Stimulated activated memory B cell treated with anti-CD40 and anti-IgM and Interleukin-4, amounts not matched to agents 10 μg/mL and 1 μg/mL and 100 μg/mL, for 72 hours (primary cell): ENCODE measurements around the gene ALDH1A3.

Source experiments
- ATAC-seq: fragments of 150-1000 bp; cut with Tn5 transposase; 2 replicates; pipeline ENCODE4 v1.10.0; 2021
- H3K27ac Mint-ChIP-seq: one replicate; pipeline ENCODE4 v1.8.0; 2022; ENCODE audit warnings: mild to moderate bottlenecking, mixed read lengths
- H3K27me3 Mint-ChIP-seq: one replicate; pipeline ENCODE4 v1.8.0; 2022; ENCODE audit warnings: mixed read lengths
- H3K36me3 Mint-ChIP-seq: one replicate; pipeline ENCODE4 v1.8.0; 2022; ENCODE audit warnings: mixed read lengths
- H3K4me1 Mint-ChIP-seq: one replicate; pipeline ENCODE4 v1.8.0; 2022; ENCODE audit warnings: mixed read lengths
- H3K4me3 Mint-ChIP-seq: one replicate; pipeline ENCODE4 v1.8.0; 2022; ENCODE audit warnings: mild to moderate bottlenecking, moderate library complexity, mixed read lengths
- H3K9me3 Mint-ChIP-seq: one replicate; pipeline ENCODE4 v1.8.0; 2022; ENCODE audit warnings: mixed read lengths

Gene ALDH1A3

GRCh38 chr15:100958326-100959065 is 78.9 kb downstream of the ALDH1A3 start:
- no peaks in the 10 kb centered on the region for H3K27me3 Mint-ChIP-seq
- no peak for ATAC-seq
- no peaks in the 10 kb centered on the region for H3K9me3 Mint-ChIP-seq
- H3K36me3 Mint-ChIP-seq = peaks cover 35% of the 10 kb centered on the region
- peaks cover 52% of the 10 kb centered on the region for H3K4me1 Mint-ChIP-seq
- H3K27ac Mint-ChIP-seq = no peak overlapping the region
- H3K4me3 Mint-ChIP-seq = no peak overlapping the region

GRCh38 chr15:100959066-100960050 is 79.7 kb downstream of the ALDH1A3 start:
- peaks cover 36% of the 10 kb centered on the region for H3K36me3 Mint-ChIP-seq
- H3K9me3 Mint-ChIP-seq = no peaks in the 10 kb centered on the region
- peaks cover 49% of the 10 kb centered on the region for H3K4me1 Mint-ChIP-seq
- no peak overlapping the region for H3K27ac Mint-ChIP-seq
- ATAC-seq = no peak
- no peaks in the 10 kb centered on the region for H3K27me3 Mint-ChIP-seq
- no peak overlapping the region for H3K4me3 Mint-ChIP-seq
